Midbrain (tissue), 1 donor: Measurements from ENCODE around the gene GBX1.
A peak's percentile ranks its signal among the peaks of the same experiment; 100 is the strongest.

Experiments
- DNase-seq: peaks from one replicate; lab custom pipeline; 2025; lab: John Stamatoyannopoulos, UW

GBX1 gene

DNA sequence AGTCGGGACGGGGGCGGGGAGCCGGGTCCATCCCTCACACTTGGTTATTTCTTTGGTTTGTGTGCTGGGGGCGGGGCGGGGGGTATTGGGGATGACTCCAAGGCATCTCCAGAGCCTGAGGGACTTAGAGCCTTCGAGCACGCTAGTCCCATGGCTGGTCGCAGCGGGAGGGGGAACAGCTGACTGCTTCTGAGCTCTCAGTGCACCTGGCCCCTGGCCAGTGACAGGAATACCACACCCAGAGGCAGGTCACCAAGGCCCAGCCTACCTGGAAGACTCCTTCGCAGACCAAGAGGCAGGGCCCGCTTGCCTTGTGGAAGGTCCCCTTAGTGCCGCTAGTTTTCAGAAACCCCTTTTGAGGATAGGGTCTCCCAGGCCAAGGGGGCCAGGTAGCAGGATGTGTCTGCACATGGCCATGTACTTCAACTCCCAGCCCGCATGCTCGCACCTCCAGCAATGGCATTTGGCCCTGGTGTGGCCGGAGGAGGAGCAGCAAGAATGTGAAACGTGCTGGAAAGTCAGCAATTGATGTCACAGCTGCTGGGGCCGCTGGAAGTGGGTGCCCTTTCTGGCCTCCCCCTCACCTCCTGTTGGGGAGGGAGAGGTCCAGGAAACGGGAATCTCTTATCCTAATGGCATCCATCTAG, 40.9 kb downstream of the GBX1 start:
- DNase-seq, result no peak

DNA sequence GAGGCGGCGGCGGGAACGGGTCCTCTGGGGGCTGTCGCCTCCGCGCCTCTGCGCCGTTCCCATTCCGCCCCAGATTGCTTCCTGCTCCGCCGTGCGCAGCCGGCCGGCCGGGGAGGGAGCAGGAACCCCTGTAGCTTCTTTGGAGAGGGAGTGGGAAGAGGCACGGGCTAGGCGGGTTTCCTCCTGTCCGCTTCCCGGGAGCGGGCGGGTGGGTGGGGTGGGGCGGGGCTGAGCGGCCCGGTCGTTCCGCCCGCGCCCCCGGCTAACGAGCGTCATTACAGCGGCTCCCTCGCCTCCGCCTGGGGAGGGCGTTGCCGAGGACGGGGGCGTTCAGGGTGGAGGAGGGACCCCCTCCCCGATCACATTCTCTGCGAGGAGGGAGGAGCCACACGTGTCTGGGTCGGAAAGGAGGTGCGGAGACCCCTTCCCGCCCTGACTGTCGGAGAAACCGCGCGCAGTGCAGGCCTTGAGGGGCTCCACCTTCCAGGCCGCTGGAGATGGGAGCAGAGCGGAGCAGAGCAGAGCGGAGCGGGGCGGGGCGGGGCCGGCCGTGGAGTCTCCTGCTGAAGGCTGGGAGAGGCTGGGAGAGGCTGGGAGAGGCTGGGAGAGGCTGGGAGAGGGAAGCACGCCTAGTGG, 41.5 kb downstream of the GBX1 start:
- DNase-seq, result no peak

DNA sequence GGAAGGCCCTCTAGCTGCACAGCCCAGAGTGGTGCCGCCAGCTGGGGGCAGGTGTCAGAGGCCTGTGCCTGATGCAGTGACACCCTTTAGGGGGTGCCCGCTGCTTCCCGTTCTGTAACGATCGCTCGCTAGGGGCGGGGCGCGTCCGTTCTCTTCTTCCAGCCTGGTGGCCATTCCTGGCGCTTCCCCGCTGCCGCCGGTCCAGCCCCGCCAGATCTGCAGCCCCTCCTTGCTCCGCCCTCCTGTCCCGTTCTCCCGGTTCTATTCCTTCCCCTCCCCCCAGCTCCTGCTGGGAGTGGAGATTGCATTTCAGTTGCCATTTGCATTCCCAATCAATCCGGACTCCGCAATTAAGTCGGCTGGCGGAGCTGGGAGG, 42.0 kb downstream of the GBX1 start:
- no peak for DNase-seq

DNA sequence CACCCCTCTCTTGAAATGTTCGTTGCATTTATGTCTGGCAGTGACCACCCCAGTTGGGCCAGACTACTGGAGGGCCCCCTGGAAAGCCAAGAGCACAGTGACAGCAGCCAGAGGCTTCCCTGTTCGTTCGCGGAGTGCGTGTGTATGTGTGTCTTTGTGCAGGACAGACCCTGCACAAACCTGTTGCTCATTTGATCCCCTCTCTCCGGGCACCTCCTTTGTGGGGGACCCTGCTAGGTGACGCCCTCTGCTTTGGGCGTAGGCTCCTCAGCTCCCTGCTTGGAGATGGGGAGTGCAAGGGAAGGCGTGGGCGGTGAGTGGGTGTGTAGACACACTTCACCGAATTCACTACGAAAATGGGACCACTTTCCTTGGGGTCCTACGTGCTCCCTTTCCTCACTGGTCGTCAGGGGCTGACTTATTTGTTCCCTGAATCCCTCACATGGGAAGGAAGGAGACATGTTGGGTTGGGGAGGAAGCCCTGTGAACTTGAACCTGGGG, 42.5 kb downstream of the GBX1 start:
- no peak for DNase-seq

DNA sequence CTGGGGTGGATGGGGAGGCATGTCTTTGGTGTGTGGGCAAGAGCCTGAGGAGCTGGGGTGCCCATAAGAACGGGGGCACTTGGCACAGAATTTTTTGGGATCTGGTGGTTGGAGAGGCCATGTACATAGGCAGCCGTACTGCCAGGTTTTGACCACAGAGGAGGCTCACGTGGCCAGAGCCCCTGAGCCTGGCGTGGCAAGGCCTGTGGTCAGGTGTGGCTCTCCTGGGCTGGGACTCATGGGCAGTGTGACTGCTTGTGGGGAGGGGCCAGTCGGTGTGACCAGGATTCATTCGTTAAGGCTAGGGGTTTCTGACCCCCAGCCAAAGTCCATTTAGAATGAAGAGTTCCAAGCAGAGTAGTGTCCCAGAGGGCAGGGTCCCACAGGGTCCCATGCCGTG, 43.0 kb downstream of the GBX1 start:
- DNase-seq, result no peak

DNA sequence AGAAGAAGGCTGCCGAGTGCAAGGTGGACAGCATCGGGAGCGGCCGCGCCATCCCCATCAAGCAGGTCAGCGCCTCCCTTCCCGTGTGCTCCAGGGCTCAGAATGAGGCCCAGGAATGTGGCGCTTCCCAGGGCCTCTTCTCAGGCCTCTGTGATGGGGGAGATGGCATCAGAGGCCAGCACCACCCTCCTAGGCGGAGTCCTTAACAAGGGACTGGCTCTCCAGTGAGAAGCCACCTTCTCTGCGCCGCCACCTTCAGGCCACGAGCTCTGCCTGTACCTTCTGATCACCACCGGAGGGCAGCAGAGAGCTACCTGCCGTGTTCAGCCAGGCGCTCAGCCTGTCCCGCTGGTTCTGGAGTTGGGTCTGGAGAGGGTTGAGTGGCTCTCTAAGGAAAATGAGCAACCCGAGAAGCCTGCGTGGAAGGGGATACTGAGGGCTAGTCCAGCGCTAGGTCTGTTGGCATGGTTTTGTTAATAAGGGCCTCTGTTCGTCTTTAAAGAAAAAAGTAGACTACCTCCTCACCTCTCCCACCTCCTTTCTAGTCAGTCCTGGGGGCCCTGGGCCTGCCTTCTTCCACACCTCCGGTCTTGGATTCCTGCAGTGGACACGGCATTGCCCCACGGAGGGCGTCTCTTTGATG, 43.6 kb downstream of the GBX1 start:
- peak; percentile 84 for DNase-seq

DNA sequence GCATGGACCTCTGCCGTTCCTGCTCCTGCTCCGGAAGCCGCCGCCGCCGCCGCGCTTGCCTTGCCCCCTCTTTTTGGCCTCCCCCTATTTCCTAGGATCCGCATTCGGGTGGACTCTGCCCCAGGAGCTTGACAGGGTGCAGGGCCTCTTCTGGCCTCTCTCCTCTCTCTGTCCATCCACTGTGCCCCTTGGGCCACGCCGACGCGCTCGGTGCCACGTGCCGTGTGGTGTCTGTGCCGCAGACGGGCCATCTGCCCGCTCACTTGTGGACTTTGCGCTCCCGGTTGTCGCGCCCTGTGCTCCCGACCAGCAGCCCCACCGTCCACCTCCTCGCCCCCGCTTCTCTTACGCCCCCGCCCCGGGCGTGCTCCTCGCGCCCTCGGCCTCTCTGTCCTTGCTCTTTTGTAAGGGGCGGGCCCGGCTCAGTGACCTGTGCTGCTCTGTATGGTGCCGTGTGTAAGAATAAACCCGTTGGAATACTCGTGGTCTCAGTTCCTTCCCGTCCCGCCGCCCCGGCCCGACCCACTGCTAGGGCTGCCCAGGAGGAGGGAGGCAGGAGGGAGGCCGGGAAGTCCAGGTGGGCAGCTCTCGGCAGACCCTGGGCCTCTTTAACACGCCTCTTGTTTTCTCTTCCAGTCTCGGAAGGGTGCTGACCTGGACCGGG, 44.2 kb downstream of the GBX1 start:
- DNase-seq, result no peak

DNA sequence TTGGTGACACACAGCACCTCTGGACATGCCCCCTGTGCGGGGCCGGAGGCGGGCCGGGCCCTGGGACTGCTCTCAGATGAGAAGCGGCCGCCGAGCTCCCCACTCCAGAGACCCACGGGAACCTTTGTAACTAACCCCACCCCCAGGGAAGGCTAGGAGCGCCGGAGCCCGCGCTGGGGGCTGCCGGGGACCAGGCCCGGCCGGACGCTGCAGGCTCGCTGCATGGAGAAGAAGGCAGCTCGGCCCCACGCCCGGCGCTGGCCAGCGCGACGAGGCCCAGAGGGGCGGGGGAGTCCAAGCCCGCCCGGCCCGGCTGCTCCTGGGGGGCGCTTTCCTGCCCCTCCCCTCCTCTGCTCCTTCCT, 44.7 kb downstream of the GBX1 start:
- no peak for DNase-seq

DNA sequence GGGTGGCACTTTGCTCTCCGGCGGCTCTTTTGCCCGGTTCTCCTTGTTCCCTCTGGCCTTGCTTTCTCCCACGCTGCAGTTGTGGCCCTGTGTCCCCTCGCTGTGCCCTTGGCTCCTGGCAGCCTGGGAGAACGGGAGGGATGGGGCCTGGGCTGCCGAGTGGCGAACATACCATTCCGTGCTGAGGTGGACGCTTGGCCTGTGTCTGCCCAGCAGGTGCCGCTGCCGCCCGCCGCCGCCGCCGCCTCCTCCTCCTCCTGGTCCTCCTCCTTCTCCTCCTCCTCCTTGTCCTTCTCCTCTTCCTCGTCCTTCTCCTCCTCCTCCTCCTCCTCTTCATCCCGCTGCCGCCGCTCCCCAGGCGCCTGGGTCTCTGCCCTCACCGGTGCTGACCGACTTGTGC, 45.2 kb downstream of the GBX1 start:
- DNase-seq, result no peak

DNA sequence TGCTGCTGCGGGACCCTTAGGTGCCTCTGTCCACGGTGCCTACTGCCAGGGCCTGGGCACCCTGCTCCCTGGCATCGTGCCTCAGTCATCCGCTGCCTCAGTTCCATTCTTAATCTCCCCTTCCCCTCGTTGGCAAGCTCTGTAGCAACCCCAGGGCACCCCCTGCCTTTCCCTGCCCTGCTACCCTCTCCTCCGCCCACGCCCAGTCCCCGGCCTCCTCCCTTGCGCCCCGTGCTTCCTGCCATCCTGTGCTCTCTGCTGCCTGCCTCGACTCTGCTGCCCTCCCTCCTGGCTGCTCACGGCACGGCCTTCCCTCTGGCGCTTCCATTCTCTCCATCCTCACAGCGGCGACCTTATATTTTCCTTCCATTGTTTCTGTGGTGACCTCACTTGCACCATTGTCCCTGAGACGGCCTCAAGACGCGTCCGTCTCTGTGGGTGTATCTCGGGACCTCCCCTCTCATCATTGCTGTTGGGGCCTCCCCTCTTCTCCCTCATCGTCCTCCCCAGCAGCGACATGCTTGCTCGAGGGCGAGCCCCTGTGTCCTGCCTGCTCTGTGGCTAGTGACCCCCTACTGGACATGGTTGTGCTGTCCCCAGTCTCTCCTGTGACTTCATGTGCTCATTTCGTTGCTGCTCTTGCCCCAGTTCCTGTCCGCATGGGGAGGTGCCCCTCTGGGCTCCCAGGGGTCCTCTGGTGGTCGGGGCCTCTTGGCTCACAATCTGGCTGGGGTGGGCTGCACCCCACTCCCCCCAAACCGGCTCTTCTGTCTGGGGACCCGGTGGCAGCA, 45.9 kb downstream of the GBX1 start:
- no peak for DNase-seq

DNA sequence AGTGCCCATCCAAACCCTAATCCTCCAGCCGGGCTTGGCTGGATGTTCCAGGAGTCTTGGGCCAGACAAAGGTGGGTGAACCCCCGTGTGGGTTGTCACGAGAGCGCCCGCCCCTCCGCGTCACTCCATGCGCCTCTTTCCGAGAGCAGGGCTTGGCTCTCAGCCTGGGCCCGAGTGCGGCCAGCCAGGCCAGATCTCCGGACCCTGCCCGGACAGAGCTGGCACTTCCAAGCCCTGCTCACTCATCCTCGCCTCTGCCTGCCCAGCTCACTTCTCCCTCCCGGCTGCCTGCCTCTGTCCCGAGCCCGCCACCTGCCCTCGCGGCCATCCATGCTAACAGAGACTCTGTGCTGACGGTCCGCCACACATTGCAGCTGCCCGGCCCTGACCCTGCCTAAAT, 46.6 kb downstream of the GBX1 start:
- DNase-seq, result peak; percentile 46

DNA sequence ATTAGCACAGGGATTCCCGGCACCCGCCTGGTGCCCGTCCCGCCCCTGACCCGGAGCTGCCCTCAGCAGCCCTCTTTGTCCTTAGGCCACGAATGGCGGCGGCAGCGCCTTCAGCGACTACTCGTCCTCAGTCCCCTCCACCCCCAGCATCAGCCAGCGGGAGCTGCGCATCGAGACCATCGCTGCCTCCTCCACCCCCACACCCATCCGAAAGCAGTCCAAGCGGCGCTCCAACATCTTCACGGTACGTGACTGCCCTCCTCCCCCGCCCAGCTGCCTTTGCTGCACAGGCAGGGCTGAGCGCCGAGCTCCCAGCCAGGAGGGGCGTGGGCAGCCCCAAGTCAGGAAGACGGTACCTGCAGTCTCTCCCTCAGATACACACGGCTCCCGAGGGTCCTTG, 47.6 kb downstream of the GBX1 start:
- no peak for DNase-seq

DNA sequence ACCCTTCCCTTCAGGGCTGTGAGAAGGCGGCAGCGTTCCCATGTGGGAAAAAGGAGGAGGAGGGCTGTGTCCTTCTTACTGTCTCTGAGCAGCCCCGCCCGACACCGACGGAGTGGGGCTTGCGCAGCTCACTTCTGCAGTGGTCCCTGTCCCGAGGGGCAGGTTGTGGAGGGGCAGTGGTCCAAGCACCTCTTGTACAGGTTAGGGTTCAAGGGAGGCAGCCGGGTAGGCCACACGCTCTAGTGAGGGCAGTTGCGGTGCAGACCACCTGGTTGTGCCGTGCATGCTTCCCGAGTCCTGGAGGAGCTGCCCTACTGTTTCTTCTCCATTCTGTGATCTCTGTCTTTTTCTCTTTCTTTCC, 48.5 kb downstream of the GBX1 start:
- no peak for DNase-seq

DNA sequence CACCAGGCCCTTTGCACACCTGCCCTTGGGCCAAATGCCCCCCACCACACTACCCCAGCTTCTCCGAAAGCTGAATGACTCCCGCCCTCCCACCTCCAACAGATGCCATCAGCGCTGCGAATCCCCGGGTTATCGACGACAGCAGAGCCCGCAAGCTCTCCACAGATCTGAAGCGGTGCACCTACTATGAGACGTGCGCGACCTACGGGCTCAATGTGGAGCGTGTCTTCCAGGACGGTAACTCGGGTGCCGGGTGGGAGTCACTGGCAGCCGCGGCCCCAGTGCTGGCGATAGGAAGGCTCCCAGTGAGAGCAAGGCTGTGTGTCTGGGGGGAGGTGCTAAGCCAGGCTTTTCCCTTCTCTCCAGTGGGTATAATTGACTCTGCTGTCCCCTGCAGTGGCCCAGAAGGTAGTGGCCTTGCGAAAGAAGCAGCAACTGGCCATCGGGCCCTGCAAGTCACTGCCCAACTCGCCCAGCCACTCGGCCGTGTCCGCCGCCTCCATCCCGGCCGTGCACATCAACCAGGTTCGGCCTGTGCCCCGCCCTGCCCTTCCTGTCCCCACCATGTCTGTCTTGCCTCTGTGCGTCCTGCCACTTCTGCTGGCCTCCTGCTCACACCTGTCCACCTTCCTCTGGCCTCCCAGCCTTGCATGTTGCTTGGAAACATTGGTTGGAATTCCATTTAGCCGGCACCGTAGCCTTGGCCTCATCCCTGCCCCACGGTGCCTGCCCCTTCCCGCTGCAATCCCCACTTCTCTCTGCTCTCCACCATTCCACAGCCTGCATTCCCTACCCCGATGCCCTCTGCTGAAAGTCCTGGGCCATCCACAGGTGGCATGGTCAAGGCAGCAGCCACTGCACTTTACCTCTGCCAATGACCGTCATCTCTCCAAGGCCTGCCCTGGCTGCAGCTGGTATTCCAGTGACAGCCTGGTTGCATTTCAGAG, 49.1 kb downstream of the GBX1 start:
- DNase-seq, result no peak

DNA sequence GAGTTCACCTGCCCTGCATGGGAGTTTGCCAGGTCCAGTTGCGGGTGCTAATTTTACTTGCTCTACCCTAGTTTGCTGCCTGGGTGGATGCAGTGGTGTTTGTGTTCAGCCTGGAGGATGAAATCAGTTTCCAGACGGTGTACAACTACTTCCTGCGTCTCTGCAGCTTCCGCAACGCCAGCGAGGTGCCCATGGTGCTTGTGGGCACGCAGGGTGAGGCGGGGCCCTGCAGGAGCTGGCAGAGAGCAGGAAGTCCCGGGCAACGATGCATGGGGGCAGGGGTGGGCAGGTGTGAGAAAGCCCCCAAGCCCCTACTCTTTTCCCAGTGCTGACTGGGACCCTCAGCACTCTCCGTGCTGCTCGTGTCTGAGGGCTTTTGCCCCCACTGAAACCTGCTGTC, 49.9 kb downstream of the GBX1 start:
- no peak for DNase-seq

DNA sequence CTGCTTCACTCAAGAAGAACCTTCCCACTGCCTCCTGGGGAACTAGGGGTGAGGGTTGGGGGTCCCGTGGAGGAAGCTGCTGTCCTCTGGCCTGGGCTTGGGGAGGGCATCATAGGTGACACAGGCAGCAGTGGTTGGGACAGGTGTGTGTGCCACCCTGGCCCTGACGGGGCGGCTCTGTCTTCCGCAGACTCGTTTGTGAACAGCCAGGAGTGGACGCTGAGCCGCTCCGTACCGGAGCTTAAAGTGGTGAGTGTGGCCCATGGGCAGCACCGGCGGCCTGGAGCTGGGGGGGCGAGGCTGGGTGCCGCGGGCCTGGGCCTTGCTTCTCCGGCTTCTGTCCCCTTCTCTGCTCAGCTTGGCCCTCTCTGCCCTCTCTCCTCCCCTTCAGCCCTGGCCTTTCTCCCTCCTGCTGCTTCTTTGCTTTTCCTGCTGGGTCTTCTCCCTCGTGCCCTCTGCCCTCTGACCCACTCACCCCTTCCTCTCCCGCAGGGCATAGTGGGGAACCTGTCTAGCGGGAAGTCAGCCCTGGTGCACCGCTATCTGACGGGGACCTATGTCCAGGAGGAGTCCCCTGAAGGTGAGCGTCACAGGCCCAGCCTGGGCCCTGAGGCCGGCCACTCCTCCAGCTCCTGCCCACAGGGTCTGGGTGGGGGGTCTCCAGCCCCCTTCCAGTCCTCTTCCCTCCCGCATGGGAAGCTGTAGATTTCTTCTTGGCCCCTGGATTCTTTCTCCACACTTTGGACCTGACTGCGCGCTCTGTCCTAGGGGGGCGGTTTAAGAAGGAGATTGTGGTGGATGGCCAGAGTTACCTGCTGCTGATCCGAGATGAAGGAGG, 50.7 kb downstream of the GBX1 start:
- DNase-seq, result no peak

DNA sequence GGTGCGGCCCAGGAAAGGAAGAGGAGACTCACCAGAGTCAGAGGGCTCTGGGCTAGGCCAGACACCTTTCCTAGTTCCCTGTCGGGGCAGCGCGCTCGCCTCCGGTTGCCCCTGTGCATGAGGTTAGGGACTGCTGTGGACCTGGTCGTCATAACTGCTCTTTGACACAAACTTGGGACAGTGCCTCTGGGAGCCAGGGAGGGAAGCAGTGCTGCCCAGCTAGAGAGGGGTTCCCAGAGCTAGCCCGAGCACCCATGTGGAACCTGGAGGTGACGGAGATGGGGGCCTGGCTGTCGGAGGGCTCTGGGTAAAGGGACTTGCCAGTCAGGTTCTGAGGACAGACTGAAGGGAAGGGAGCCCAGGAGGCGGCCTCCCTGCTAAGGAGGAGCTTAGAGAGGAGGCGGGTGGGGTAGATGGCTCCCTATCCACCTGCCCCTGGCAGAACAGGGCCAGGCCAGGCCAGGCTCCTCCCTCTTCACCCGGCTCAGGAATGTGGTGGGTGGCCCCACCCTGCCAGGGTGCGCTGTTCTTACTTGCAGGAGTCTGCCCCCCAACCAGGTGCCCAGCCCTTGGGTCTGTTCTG, 51.6 kb downstream of the GBX1 start:
- no peak for DNase-seq

DNA sequence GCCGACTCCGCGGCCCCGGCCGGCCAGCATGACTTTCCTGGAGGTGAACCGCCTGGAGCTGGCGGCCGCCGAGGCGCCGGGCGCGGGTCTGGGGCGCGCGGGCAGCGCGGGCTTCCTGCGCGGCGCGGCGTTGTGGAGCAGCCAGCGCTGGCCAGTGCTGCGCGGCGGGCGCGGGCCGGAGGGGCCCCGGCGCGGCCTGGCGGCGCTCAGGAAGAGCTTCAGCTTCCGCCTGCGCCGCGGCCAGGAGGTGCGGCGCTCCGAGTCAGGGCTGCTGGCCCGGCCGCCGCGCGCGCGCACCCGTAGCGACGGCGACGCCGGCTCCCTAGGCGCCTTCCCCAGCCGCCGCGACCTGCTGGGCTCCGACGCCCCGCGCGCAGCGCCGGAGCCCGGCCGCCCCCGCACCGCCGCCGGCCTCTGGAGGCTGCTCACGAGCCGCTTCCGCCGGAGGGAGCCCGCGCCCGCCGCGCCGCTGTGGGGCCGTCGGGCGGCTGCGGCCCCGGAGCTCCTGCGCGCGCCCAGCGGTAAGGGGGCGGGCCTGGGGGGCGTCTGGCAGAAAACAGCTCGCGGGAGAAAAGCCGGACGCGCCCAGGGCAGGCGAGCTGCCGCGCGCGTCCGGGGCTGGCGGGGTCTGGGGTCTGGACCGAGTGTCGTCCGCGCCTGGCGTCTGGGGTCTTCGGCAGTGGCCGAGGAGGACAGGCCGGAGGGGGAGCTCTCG, 52.2 kb downstream of the GBX1 start:
- DNase-seq, result no peak
